Brain microvascular endothelial cell (primary cell): ENCODE data around the gene DNAJA3.

Experiments used
- DNase-seq: peaks from one replicate; pipeline ENCODE4 v3.0.0-alpha.2; 2020
- H3K27ac ChIP-seq: fragments of 250-450 bp; sonication (Bioruptor Pico); 2 replicates; pipeline ENCODE4 v1.5.1; 2020; ENCODE audit warnings: mild to moderate bottlenecking, moderate library complexity
- H3K27me3 ChIP-seq: fragments of 250-450 bp; sonication (Bioruptor Pico); replicated peaks from 2 replicates; pipeline ENCODE4 v1.5.1; 2020; ENCODE audit warnings: mild to moderate bottlenecking
- H3K36me3 ChIP-seq: fragments of 250-450 bp; sonication (Bioruptor Pico); replicated peaks from 2 replicates; pipeline ENCODE4 v1.5.1; 2020; ENCODE audit warnings: mild to moderate bottlenecking
- H3K4me3 ChIP-seq: 2 replicates; pipeline ENCODE4 v1.5.1; 2011; ENCODE audit warnings: low read depth, mild to moderate bottlenecking, control low read depth, low read length, moderate library complexity
- CTCF ChIP-seq: IDR thresholded peaks from 2 replicates; pipeline ENCODE4 v1.5.1; 2011; ENCODE audit warnings: low read depth, mild to moderate bottlenecking, moderate library complexity, low read length, control low read depth, inconsistent platforms; ENCODE audit errors: missing control alignments
- in situ Hi-C: cut with HindIII; loops from 2 replicates; pipeline ENCODE4 v1.10.0; 2017; ENCODE audit warnings: low sequenced_read_pairs, low pct_ligation_motif_present

DNAJA3 gene

DNA sequence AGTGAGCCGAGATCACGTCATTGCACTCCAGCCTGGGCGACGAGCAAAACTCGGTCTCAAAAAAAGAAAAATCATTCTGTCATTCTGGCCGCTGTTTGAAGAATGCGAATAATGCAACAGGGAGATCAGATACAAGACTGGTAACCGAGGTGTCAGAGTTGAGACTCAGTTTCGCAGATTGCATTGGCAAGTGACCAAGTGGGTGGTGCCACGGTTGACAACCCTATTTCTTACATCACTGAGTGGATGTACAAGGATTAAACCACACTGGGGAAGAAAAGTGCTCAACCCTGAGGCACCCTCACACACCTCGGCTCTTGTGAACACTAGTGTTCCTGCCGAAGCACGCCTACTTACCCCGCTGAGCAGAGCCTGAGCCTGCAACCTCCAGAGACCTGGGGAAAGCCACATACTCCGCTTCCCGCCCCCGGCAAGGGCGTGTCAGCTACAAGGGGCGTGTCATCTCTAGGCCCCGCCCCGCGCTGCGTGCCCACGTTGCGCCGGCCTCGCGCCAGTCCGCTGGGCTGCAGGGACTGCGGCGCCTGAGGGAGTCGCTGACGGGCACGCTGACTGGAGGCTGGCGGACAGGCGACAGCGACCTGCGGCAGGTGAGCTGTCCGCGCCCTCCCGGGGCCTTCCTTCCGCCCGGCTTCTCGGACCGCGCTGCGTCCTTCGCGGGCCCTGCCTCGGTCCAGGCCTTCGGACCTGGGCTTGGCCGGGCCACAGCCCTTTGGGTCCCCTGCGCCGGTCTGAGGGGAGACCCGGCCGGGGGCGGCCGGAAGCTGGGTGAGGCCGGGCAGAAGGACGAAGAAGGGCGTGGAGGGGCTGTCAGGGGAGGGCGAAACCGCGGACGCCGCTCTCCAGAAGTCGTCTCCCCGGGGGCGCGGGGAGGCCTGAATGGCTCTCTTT, 50.5 kb downstream of the DNAJA3 start, which contains the start of gene HMOX2:
TSS of gene HMOX2 (plus strand) at position 519 of the 909 bp plus-strand sequence. CDS start 29,127 bp downstream, outside the sequence.
- Histone ChIP-seq H3K27ac (peak within 1 kb of the TSS; percentile 33), H3K4me3 (peak within 1 kb of the TSS; percentile 81), H3K27me3 (no peaks in the 10 kb centered on the region), H3K36me3 (no peaks in the 10 kb centered on the region)
- TF ChIP-seq CTCF, result peak; percentile 38
- in situ Hi-C loops, result no loop called here
- DNase-seq, result peak; percentile 86

DNA sequence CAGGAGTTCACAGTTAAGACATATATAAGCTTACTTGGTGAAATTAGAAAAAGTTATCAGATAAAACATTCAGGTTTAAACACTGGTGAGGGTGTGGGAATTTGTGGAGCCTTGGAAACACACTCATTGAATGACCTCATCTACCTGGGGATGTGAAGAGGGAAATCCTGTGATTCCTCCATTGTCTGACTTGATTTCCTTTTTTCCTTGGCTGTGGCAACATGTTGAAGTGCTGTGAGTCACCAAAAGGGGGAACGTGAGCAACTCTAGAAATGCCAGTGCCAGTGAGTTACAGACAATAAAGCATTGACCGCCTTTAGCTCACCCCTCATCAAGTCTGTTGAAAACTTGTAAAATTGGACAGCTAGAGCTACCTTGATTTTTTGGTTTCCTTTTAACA, 52.3 kb downstream of the DNAJA3 start:
- Histone ChIP-seq H3K27me3 (no peaks in the 10 kb centered on the region), H3K4me3 (no peak overlapping the region), H3K36me3 (no peaks in the 10 kb centered on the region), H3K27ac (no peak overlapping the region)
- in situ Hi-C loops, result no loop called here
- peak; percentile 39 for TF ChIP-seq CTCF
- no peak for DNase-seq

DNA sequence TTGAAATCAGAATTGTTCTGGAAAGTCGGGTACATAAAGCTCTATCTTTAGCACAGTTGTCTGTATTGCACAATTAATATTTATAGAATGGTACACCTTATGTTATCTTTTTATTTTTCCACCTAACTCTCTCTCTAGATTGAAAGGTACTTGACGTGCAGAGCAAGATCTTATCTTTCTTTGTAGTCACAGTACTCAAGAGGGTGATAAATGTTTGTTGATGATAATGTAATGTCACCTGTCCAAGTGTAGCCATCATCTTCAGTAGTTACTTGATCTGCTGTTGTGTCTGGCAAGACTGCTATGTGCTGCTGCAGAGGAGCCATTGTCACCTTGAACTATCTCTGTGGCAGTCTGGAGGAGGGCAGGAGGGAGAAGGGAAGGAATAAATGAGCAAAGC, 55.9 kb downstream of the DNAJA3 start:
- Histone ChIP-seq H3K27ac (no peak overlapping the region), H3K4me3 (no peak overlapping the region), H3K27me3 (no peaks in the 10 kb centered on the region), H3K36me3 (peaks cover 11% of the 10 kb centered on the region)
- in situ Hi-C loops, result no loop called here
- no peak for TF ChIP-seq CTCF
- DNase-seq, result no peak

DNA sequence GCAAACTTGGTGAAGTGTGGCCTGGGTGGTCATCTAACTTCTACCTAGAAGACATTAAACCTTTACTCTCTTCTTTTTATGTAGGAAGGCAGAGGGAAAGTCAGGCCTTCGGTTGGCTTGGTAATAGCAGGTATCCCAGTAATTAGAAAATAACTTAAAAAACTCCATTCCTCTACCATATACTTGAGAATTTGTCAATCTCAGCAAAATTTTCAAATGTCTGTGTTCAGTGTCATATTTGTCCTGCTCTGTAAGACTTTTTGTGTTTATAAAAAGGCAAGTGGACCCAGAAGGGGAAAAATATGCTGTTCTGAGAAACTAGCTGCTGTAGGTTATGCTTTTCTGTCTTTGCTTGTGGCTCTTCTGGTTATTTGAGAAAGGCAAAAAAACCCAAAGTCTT, 56.3 kb downstream of the DNAJA3 start:
- in situ Hi-C loops, result no loop called here
- Histone ChIP-seq H3K27me3 (no peaks in the 10 kb centered on the region), H3K4me3 (no peak overlapping the region), H3K36me3 (peaks cover 11% of the 10 kb centered on the region), H3K27ac (no peak overlapping the region)
- no peak for DNase-seq
- no peak for TF ChIP-seq CTCF

DNA sequence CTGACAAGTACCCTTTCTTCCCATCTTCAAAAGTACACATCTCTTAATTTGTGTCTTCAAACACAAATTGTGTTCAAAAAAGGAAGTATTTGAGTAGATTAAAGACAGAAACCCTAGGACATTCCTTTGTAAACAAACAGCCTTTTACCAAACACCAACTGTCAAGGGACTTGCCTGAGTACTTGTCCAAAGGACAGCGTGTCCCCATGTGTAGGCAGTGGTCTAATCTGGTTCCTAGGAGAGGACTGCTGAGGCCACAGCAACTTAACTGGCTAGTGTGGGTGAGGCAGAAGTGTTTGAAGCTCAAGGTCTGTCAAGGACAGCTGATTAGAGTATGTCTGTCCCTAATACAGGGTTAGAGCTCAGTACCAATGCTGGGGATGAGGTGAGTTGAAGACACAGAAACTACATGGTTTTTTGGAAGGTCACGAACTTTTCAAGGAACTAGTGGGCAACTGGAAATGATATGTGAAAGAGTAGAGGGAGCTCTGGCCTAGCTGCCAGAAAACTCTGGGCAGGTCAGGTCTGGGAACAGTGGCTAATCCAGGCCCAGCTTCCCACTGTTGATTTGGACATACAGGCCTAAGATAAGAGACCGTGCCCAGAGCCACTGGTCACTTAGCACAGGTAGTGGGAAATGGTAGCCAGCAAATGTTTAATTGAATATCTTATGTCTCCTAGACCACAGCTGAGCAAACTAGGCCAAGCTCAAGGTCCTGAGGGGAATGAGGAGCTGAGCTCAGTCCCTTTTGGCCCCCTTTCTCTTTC, 60.6 kb downstream of the DNAJA3 start:
- H3K36me3 ChIP-seq, result peaks cover 11% of the 10 kb centered on the region
- in situ Hi-C loops, result no loop called here
- TF ChIP-seq CTCF, result no peak

More for the DNA sequence above, 60.6 kb downstream of the DNAJA3 start:
- DNase-seq, result no peak
- H3K27ac ChIP-seq, result no peak overlapping the region
- no peak overlapping the region for H3K4me3 ChIP-seq
- H3K27me3 ChIP-seq, result no peaks in the 10 kb centered on the region
